Measurements from ENCODE around the gene OR6P1. TPM values are rescaled to one million over a fixed set of nuclear protein-coding genes. Genes with fewer than 3 reads are reported as not detected.

The OR6P1 gene
- total RNA-seq, 6 experiments from 2014 or later: not detected

DNA sequence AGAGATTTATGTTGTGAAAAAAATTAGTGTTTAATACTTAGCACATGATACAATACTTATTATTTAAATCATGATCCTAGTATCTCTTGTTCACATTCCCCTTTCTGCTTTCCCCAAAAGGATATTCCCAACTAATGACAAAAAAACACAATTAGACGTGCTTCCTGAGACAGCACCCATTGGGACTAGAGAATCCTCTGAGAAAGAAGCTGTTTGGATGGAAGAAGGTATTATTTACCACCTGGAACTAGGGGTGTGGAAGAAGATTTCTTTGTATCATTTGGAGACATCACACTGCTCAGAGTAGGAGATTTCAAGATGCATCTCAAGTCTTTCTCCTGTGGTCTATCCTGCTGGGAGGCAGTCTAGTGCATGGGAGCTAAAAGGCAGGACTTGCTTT is 34.6 kb upstream of the OR6P1 start, which contains the start of gene OR10Z1:
Gene OR10Z1 (plus strand): TSS at position 301 of the 400 bp plus-strand sequence. CDS start 1,171 bp downstream, outside the sequence.
- 44% methylated on average over 1 of the region's 1 CpG for WGBS (ENCODE audit: insufficient coverage, low coverage, low lambda C conversion rate, missing lambda C conversion rate)
- Histone ChIP-seq H3K4me3 (no peak within 1 kb of the TSS), H3K27ac (no peak within 1 kb of the TSS), H3K36me3 (no peaks in the 10 kb centered on the region), H3K9me3 (no peaks in the 10 kb centered on the region), H3K4me1 (peaks cover 0 to 2% (median 0%) of the 10 kb centered on the region in 4 donors), H3K27me3 (no peaks in the 10 kb centered on the region)
- ATAC-seq: no peak
- DNase-seq: no peak
- intact Hi-C loops (cut with DNase I): no loop called here
- no peak for TF ChIP-seq POLR2A (IDR thresholded peaks at IDR 0.05)
- TF ChIP-seq, protein P1, sequence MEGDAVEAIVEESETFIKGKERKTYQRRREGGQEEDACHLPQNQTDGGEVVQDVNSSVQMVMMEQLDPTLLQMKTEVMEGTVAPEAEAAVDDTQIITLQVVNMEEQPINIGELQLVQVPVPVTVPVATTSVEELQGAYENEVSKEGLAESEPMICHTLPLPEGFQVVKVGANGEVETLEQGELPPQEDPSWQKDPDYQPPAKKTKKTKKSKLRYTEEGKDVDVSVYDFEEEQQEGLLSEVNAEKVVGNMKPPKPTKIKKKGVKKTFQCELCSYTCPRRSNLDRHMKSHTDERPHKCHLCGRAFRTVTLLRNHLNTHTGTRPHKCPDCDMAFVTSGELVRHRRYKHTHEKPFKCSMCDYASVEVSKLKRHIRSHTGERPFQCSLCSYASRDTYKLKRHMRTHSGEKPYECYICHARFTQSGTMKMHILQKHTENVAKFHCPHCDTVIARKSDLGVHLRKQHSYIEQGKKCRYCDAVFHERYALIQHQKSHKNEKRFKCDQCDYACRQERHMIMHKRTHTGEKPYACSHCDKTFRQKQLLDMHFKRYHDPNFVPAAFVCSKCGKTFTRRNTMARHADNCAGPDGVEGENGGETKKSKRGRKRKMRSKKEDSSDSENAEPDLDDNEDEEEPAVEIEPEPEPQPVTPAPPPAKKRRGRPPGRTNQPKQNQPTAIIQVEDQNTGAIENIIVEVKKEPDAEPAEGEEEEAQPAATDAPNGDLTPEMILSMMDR (IDR thresholded peaks at IDR 0.05): no peak

DNA sequence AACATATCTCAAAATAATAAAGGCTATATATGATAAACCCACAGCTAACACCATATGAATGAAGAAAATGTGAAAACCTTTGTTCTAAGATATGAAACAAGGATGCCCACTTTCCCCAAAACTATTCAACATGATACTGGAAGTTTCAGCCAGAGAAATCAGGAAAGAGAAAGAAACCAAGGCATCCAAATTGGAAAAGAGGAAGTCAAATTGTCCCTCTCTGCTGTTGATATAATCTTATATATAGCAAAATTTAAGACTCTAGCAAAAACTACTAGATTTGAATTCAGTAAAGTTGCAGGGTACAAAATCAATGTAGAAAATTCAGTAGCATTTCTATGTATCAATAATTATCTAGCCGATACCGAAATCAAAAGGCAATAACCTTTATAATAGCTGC is 30.4 kb upstream of the OR6P1 start:
- TF ChIP-seq, protein P1 (IDR thresholded peaks at IDR 0.05): no peak
- no peak for TF ChIP-seq POLR2A (IDR thresholded peaks at IDR 0.05)
- Histone ChIP-seq H3K27ac (no peak overlapping the region), H3K9me3 (peaks cover 0 to 3% (median 0%) of the 10 kb centered on the region in 4 donors), H3K4me3 (no peak overlapping the region), H3K27me3 (no peaks in the 10 kb centered on the region), H3K4me1 (peaks cover 0 to 2% (median 0%) of the 10 kb centered on the region in 4 donors), H3K36me3 (no peaks in the 10 kb centered on the region)
- no peak for ATAC-seq
- DNase-seq: no peak
- WGBS (ENCODE audit: insufficient coverage, low coverage, low lambda C conversion rate, missing lambda C conversion rate): 75% methylated on average over 2 of the region's 2 CpGs
- intact Hi-C loops (cut with DNase I): no loop called here

DNA sequence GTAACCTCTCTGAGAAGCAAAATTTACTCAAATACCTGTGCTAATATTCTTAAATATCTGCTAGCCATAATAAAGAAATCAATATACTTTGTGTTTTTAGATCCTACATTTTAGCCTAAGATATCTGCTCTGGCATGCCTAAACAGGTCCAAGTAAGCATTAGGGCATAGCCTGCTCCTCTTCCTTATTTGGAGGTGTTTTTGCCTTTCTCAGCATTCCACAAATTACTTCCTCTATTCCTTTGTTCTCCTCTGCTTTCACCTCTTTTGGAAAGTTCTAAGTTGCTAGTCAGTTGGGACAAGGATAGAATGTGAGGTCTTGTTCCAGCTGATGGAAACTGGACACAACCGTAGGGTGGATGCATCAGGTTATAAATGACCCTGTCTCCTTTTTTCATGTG is 16.6 kb upstream of the OR6P1 start:
- no peaks in the 10 kb centered on the region for H3K9me3 ChIP-seq
- H3K4me1 ChIP-seq: no peaks in the 10 kb centered on the region
- H3K36me3 ChIP-seq: no peaks in the 10 kb centered on the region
- TF ChIP-seq, protein P1 (IDR thresholded peaks at IDR 0.05): no peak
- no peak for TF ChIP-seq POLR2A (IDR thresholded peaks at IDR 0.05)
- H3K27me3 ChIP-seq: no peaks in the 10 kb centered on the region
- DNase-seq (no peak), ATAC-seq (no peak)
- WGBS (ENCODE audit: insufficient coverage, low coverage, low lambda C conversion rate, missing lambda C conversion rate): 50% methylated on average over 1 of the region's 1 CpG
- H3K4me3 ChIP-seq: no peak overlapping the region
- no peak overlapping the region for H3K27ac ChIP-seq
- intact Hi-C loops (cut with DNase I): no loop called here

DNA sequence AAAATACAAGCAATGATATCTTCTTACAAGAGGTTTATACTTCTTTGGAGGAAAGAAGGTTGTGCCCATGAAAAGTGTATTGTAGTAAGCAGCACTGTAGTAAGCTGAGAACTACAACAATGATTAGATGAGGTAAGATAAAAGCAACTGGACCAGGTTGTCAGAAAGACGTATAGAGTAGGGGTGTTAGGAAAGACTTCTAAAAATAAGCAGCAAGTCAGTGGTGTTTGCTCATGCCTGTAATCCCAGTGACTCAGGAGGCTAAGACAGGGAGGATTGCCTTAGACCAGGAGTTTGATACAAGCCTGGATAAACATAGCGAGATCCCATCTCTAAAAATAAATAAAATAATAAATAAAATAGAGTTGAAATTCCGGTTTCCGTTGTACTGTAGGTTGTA is 13.6 kb upstream of the OR6P1 start:
- intact Hi-C loops (cut with DNase I): no loop called here
- Histone ChIP-seq H3K4me3 (no peak overlapping the region), H3K27me3 (no peaks in the 10 kb centered on the region), H3K9me3 (no peaks in the 10 kb centered on the region), H3K27ac (no peak overlapping the region), H3K4me1 (no peaks in the 10 kb centered on the region), H3K36me3 (no peaks in the 10 kb centered on the region)
- ATAC-seq: no peak
- TF ChIP-seq, protein P1 (IDR thresholded peaks at IDR 0.05): no peak
- no peak for TF ChIP-seq POLR2A (IDR thresholded peaks at IDR 0.05)
- 63% methylated on average over 4 of the region's 4 CpGs for WGBS (ENCODE audit: insufficient coverage, low coverage, low lambda C conversion rate, missing lambda C conversion rate)
- DNase-seq: no peak

DNA sequence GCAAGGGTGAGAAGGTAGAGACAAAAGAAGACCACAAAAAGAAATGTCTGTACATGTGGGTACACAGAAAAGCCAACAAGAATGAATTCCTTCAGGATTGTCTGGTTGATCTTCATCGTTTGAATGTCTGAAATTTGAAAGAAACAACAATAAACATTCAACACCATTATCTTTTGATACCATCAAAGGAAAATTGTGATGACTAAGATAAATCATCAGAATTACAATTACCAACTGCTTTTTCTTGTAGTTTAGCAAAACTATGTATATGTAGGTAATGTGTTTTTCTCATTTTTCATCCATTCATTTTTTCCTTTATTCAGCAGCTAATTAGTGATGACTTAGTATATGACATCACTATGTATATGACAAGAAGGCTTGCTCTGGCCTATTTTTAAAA is 9.4 kb upstream of the OR6P1 start, which contains the start of gene OR10X1:
Gene OR10X1 (minus strand): TSS at position 167 of the 400 bp plus-strand sequence. CDS start 0 bp downstream, at position 167.
- 31% methylated on average over 1 of the region's 1 CpG for whole genome bisulfite sequencing (ENCODE audit: insufficient coverage, low coverage, low lambda C conversion rate, missing lambda C conversion rate)
- intact Hi-C loops (cut with DNase I): no loop called here
- no peak within 1 kb of the TSS for H3K27ac ChIP-seq
- H3K4me1 ChIP-seq: no peaks in the 10 kb centered on the region
- H3K4me3 ChIP-seq: no peak within 1 kb of the TSS
- no peaks in the 10 kb centered on the region for H3K36me3 ChIP-seq
- TF ChIP-seq POLR2A (IDR thresholded peaks at IDR 0.05): no peak
- TF ChIP-seq, protein P1 (IDR thresholded peaks at IDR 0.05): no peak
- H3K9me3 ChIP-seq: no peaks in the 10 kb centered on the region
- no peak for DNase-seq
- H3K27me3 ChIP-seq: no peaks in the 10 kb centered on the region
- ATAC-seq: no peak

All from right lobe of liver (tissue), 6 donors.